SK-N-SH (cell line): ENCODE measurements around the gene ARHGDIG.

Experiments used
- CHD2 ChIP-seq: fragments of 150-350 bp; IDR thresholded peaks from 2 replicates; pipeline ENCODE4 v1.6.1; 2018; ENCODE audit warnings: low read length; ENCODE audit not compliant: partially characterized antibody
- CTCF ChIP-seq: fragments of 200-600 bp; sonication (generic); IDR thresholded peaks from 2 replicates; pipeline ENCODE4 v1.6.1; 2017; ENCODE audit warnings: antibody characterized with exemption, mild to moderate bottlenecking, moderate library complexity
- GATA2 ChIP-seq: sonication (generic); formaldehyde crosslinking; IDR thresholded peaks from 2 replicates; pipeline ENCODE4 v1.5.0; 2020; ENCODE audit warnings: mild to moderate bottlenecking, missing genetic modification reagents
- JUND ChIP-seq: IDR thresholded peaks from 2 replicates; pipeline ENCODE4 v1.4.0; 2012
- RAD21 ChIP-seq: IDR thresholded peaks from 2 replicates; pipeline ENCODE4 v1.6.1; 2012; ENCODE audit warnings: mild to moderate bottlenecking, low read length
- REST ChIP-seq: IDR thresholded peaks from 2 replicates; pipeline ENCODE4 v1.6.1; 2012; ENCODE audit warnings: mild to moderate bottlenecking, low read depth, low read length, moderate library complexity
- RFX5 ChIP-seq: IDR thresholded peaks from 2 replicates; pipeline ENCODE4 v1.6.1; 2012; ENCODE audit warnings: mild to moderate bottlenecking, improper control_type of control experiment, low read length

- TF ChIP-seq RFX5 (no peak), CHD2 (no peak), CTCF (no peak), RAD21 (peak; percentile 43), GATA2 (no peak), REST (no peak), JUND (no peak)
These were observed 23.5 kb downstream of the ARHGDIG start for GRCh38 chr16:303760-304505.
